CD14-positive monocyte (primary cell): ENCODE results near the gene CDC14B. TPM values are rescaled to one million over a fixed set of nuclear protein-coding genes. Genes with fewer than 3 reads are reported as not detected.

Experiments used
- DNase-seq, 3 donors: peaks; one replicate each; pipeline ENCODE4 v3.0.0-alpha.2; 2011 to 2022
- H2AFZ ChIP-seq: 2 replicates; pipeline ENCODE4 v1.6.0; 2012; ENCODE audit warnings: mild to moderate bottlenecking, low read depth, low read length, inconsistent platforms; ENCODE audit not compliant: insufficient read depth, poor library complexity, severe bottlenecking
- H3K27ac ChIP-seq, 2 donors: 1 replicate in 1 of 2; 2 replicates in 1 of 2; pipeline ENCODE4 v1.5.1; 2012 to 2013; ENCODE audit warnings: low read length in 2 of 2, control low read depth in 1 of 2, inconsistent platforms in 1 of 2, low read depth in 1 of 2, mild to moderate bottlenecking in 1 of 2
- H3K27me3 ChIP-seq, 2 donors: one replicate each; pipeline versions ENCODE4 v1.6.0 to v1.6.1; 2011 to 2013; ENCODE audit warnings: low read length in 2 of 2; ENCODE audit not compliant: control insufficient read depth in 2 of 2, insufficient read depth in 2 of 2
- H3K36me3 ChIP-seq, 2 donors: replicated peaks in 1 of 2; 1 replicate in 1 of 2; 2 replicates in 1 of 2; pipeline versions ENCODE4 v1.5.1 to v1.6.1; 2012 to 2013; ENCODE audit warnings: low read length in 2 of 2, control low read depth in 1 of 2, inconsistent platforms in 1 of 2, mild to moderate bottlenecking in 1 of 2; ENCODE audit not compliant: insufficient read depth in 2 of 2, control insufficient read depth in 1 of 2
- H3K4me1 ChIP-seq, 2 donors: 1 replicate in 1 of 2; 2 replicates in 1 of 2; pipeline versions ENCODE4 v1.5.1 to v1.6.1; 2012 to 2013; ENCODE audit warnings: low read length in 2 of 2, control low read depth in 1 of 2, inconsistent platforms in 1 of 2, mild to moderate bottlenecking in 1 of 2, moderate library complexity in 1 of 2; ENCODE audit not compliant: insufficient read depth in 2 of 2, control insufficient read depth in 1 of 2
- H3K4me2 ChIP-seq: replicated peaks from 2 replicates; pipeline ENCODE3; 2012; ENCODE audit warnings: low read length, moderate library complexity, mild to moderate bottlenecking; ENCODE audit not compliant: poor library complexity, severe bottlenecking; ENCODE audit errors: extremely low read depth
- H3K4me3 ChIP-seq, 3 experiments: fragments of 200-600 bp in 1 of 3; sonication (generic) in 1 of 3; replicated peaks in 1 of 3; 1 replicate in 2 of 3; 2 replicates in 1 of 3; pipeline ENCODE4 v1.5.1; 2011 to 2013; ENCODE audit warnings: low read length in 3 of 3, mild to moderate bottlenecking in 3 of 3, control low read depth in 2 of 3, low read depth in 2 of 3, inconsistent platforms in 1 of 3, moderate library complexity in 1 of 3
- H3K79me2 ChIP-seq: 2 replicates; pipeline ENCODE4 v1.6.0; 2012; ENCODE audit warnings: mild to moderate bottlenecking, control low read depth, inconsistent platforms, low read length, moderate library complexity; ENCODE audit not compliant: insufficient read depth
- H3K9ac ChIP-seq: 2 replicates; pipeline ENCODE4 v1.6.0; 2017; ENCODE audit warnings: low read length, mild to moderate bottlenecking; ENCODE audit not compliant: insufficient read depth, poor library complexity, severe bottlenecking
- H3K9me3 ChIP-seq, 2 donors: replicated peaks in 1 of 2; 1 replicate in 1 of 2; 2 replicates in 1 of 2; pipeline versions ENCODE4 v1.5.1 to v1.6.1; 2012 to 2013; ENCODE audit warnings: low read length in 2 of 2, control low read depth in 1 of 2; ENCODE audit not compliant: control insufficient read depth in 1 of 2, insufficient read depth in 1 of 2
- H4K20me1 ChIP-seq: 2 replicates; pipeline ENCODE4 v1.6.0; 2012; ENCODE audit warnings: mild to moderate bottlenecking, low read length, control low read depth, moderate library complexity; ENCODE audit not compliant: insufficient read depth
- H3K27ac Mint-ChIP-seq, 7 donors: one replicate each; pipeline ENCODE4 v1.8.0; 2020; ENCODE audit warnings: mild to moderate bottlenecking in 7 of 7, mixed read lengths in 7 of 7, moderate library complexity in 6 of 7, inconsistent platforms in 2 of 7
- H3K27me3 Mint-ChIP-seq, 3 donors: one replicate each; pipeline ENCODE4 v1.8.0; 2021 to 2022; ENCODE audit warnings: low read depth in 3 of 3, mild to moderate bottlenecking in 3 of 3, mixed read lengths in 3 of 3, moderate library complexity in 3 of 3, inconsistent platforms in 1 of 3
- H3K36me3 Mint-ChIP-seq, 2 donors: one replicate each; pipeline ENCODE4 v1.8.0; 2020; ENCODE audit warnings: mixed read lengths in 2 of 2, inconsistent platforms in 1 of 2, mild to moderate bottlenecking in 1 of 2
- H3K4me1 Mint-ChIP-seq: one replicate; pipeline ENCODE4 v1.8.0; 2020; ENCODE audit warnings: mild to moderate bottlenecking, mixed read lengths
- H3K4me3 Mint-ChIP-seq, 2 donors: one replicate each; pipeline ENCODE4 v1.8.0; 2020; ENCODE audit warnings: mild to moderate bottlenecking in 2 of 2, mixed read lengths in 2 of 2, moderate library complexity in 1 of 2
- H3K9me3 Mint-ChIP-seq, 7 donors: one replicate each; pipeline ENCODE4 v1.8.0; 2020 to 2022; ENCODE audit warnings: mixed read lengths in 7 of 7, mild to moderate bottlenecking in 6 of 7, moderate library complexity in 6 of 7, inconsistent platforms in 2 of 7
- CTCF ChIP-seq: fragments of 200-600 bp; IDR thresholded peaks from one replicate; pipeline ENCODE4 v1.8.0; 2022; ENCODE audit warnings: antibody characterized with exemption, mild to moderate bottlenecking
- WGBS: methylation state at CpG from one replicate; pipeline ENCODE4 v1.1.5; 2013; ENCODE audit warnings: missing lambda C conversion rate; ENCODE audit not compliant: insufficient coverage; 5-methylcytosine and 5-hydroxymethylcytosine counted together
- intact Hi-C, 2 donors: fragments of 100-400 bp; cut with micrococcal nuclease; formaldehyde crosslinking; loops; one replicate each; pipeline versions ENCODE4 v1.15.0 to v1.15.1; 2023
- polyA plus RNA-seq, 3 donors: library from polyadenylated mRNA; depleted of rRNA in 1 of 3; unstranded in 2 of 3; stranded (reverse) in 1 of 3; fragments of 300-500 nt in 2 of 3; fragments of >200 nt in 1 of 3; fragmentation: Illumina TruSeq in 2 of 3; gene quantifications; 1 replicate in 2 of 3; 2 replicates in 1 of 3; pipeline ENCODE4 v1.2.3, GENCODE V29; 2012 to 2021

The CDC14B gene
- polyA plus RNA-seq, 3 donors, result 0.03 to 0.47 (median 0.44) TPM

- no peaks in the 10 kb centered on the region for H3K36me3 Mint-ChIP-seq
- no peaks in the 10 kb centered on the region for H3K4me1 Mint-ChIP-seq
- peaks cover 0 to 3% (median 0%) of the 10 kb centered on the region in 7 donors for H3K9me3 Mint-ChIP-seq
- no peaks in the 10 kb centered on the region for H3K79me2 ChIP-seq
- H3K4me3 Mint-ChIP-seq, result no peak overlapping the region
- H3K4me2 ChIP-seq, result no peak overlapping the region
- peak overlapping the region in 1 of 7 donors; percentile 11 for H3K27ac Mint-ChIP-seq
- peaks cover 0 to 3% (median 1%) of the 10 kb centered on the region in 3 donors for H3K27me3 Mint-ChIP-seq
- H3K4me3 ChIP-seq, result no peak overlapping the region
- DNase-seq, result no peak
- intact Hi-C loops, result no loop called here
- no peak overlapping the region for H3K27ac ChIP-seq
- no peak overlapping the region for H2AFZ ChIP-seq
- 96% methylated on average over 51 of the region's 55 CpGs for WGBS
- no peaks in the 10 kb centered on the region for H3K36me3 ChIP-seq
- no peaks in the 10 kb centered on the region for H3K4me1 ChIP-seq
- no peaks in the 10 kb centered on the region for H4K20me1 ChIP-seq
- no peak for TF ChIP-seq CTCF
- H3K27me3 ChIP-seq, result no peaks in the 10 kb centered on the region
- no peak overlapping the region for H3K9ac ChIP-seq
- no peaks in the 10 kb centered on the region for H3K9me3 ChIP-seq
These were observed 123.1 kb downstream of the CDC14B start for GRCh38 chr9:96496368-96497116.

GRCh38 chr9:96495341-96495740 is 124.3 kb downstream of the CDC14B start:
- Mint-ChIP-seq H3K27me3 (peaks cover 0 to 3% (median 0%) of the 10 kb centered on the region in 3 donors), H3K9me3 (peaks cover 0 to 3% (median 0%) of the 10 kb centered on the region in 7 donors), H3K4me1 (no peaks in the 10 kb centered on the region), H3K4me3 (no peak overlapping the region), H3K36me3 (no peaks in the 10 kb centered on the region), H3K27ac (no peak overlapping the region)
- DNase-seq, result no peak
- Histone ChIP-seq H3K36me3 (no peaks in the 10 kb centered on the region), H3K27ac (no peak overlapping the region), H3K79me2 (no peaks in the 10 kb centered on the region), H3K9ac (no peak overlapping the region), H3K4me2 (no peak overlapping the region), H3K4me3 (no peak overlapping the region), H3K9me3 (no peaks in the 10 kb centered on the region), H4K20me1 (no peaks in the 10 kb centered on the region), H2AFZ (no peak overlapping the region), H3K27me3 (no peaks in the 10 kb centered on the region), H3K4me1 (no peaks in the 10 kb centered on the region)
- 78% methylated on average over 11 of the region's 11 CpGs for WGBS
- intact Hi-C loops, result no loop called here
- no peak for TF ChIP-seq CTCF
